Measurements from ENCODE around the gene MLLT10. TPM values are rescaled to one million over a fixed set of nuclear protein-coding genes. Genes with fewer than 3 reads are reported as not detected.
A peak's percentile ranks its signal among the peaks of the same experiment; 100 is the strongest.

Gene MLLT10
- 50.9 TPM for total RNA-seq (ENCODE audit: unreplicated experiment)
- long read RNA-seq, partial matches to known transcripts = 1 of 6 reads
- long read RNA-seq, other reads (novel, unspliced or antisense) = 5 of 6 reads

- peak; percentile 96 for DNase-seq
- H3K4me3 Mint-ChIP-seq (ENCODE audit: unreplicated experiment) = peak within 1 kb of the TSS; percentile 90
Measured at GRCh38 chr10:21533467-21534279, at the start of gene MLLT10. TSS of gene MLLT10 (plus strand) at chr10:21534232. CDS start at chr10:21534645, 413 bp downstream.

GRCh38 chr10:21487416-21488180 is 46.4 kb upstream of the MLLT10 start:
- peaks cover 3% of the 10 kb centered on the region for H3K4me1 Mint-ChIP-seq (ENCODE audit: low read depth, unreplicated experiment)
- H3K4me3 Mint-ChIP-seq (ENCODE audit: unreplicated experiment) = no peak overlapping the region
- H3K36me3 Mint-ChIP-seq (ENCODE audit: unreplicated experiment) = no peaks in the 10 kb centered on the region
- H3K27ac Mint-ChIP-seq (ENCODE audit: unreplicated experiment) = no peak overlapping the region
- peaks cover 2% of the 10 kb centered on the region for H3K9me3 Mint-ChIP-seq (ENCODE audit: unreplicated experiment)
- DNase-seq = no peak
- peaks cover 1% of the 10 kb centered on the region for H3K27me3 Mint-ChIP-seq (ENCODE audit: unreplicated experiment)
- no peak for TF ChIP-seq CTCF (IDR thresholded peaks at IDR 0.05; ENCODE audit: partially characterized antibody, unreplicated experiment)

More at GRCh38 chr10:21533467-21534279, at the start of gene MLLT10:
- Mint-ChIP-seq H3K27me3 (ENCODE audit: unreplicated experiment) (peaks cover 8% of the 10 kb centered on the region), H3K27ac (ENCODE audit: unreplicated experiment) (peak within 1 kb of the TSS; percentile 92), H3K4me1 (ENCODE audit: low read depth, unreplicated experiment) (peaks cover 19% of the 10 kb centered on the region), H3K9me3 (ENCODE audit: unreplicated experiment) (peaks cover 11% of the 10 kb centered on the region), H3K36me3 (ENCODE audit: unreplicated experiment) (no peaks in the 10 kb centered on the region)
- TF ChIP-seq CTCF (IDR thresholded peaks at IDR 0.05; ENCODE audit: partially characterized antibody, unreplicated experiment) = peak; percentile 32

- H3K9me3 Mint-ChIP-seq (ENCODE audit: unreplicated experiment) = peaks cover 2% of the 10 kb centered on the region
- no peaks in the 10 kb centered on the region for H3K27me3 Mint-ChIP-seq (ENCODE audit: unreplicated experiment)
- TF ChIP-seq CTCF (IDR thresholded peaks at IDR 0.05; ENCODE audit: partially characterized antibody, unreplicated experiment) = no peak
- H3K36me3 Mint-ChIP-seq (ENCODE audit: unreplicated experiment) = no peaks in the 10 kb centered on the region
- H3K4me1 Mint-ChIP-seq (ENCODE audit: low read depth, unreplicated experiment) = peaks cover 3% of the 10 kb centered on the region
- no peak overlapping the region for H3K4me3 Mint-ChIP-seq (ENCODE audit: unreplicated experiment)
- no peak for DNase-seq
- H3K27ac Mint-ChIP-seq (ENCODE audit: unreplicated experiment) = no peak overlapping the region
Measured at GRCh38 chr10:21488246-21488956, 45.6 kb upstream of the MLLT10 start.

GRCh38 chr10:21488957-21489446 is 45.0 kb upstream of the MLLT10 start:
- no peak for DNase-seq
- peaks cover under 1% of the 10 kb centered on the region for H3K27me3 Mint-ChIP-seq (ENCODE audit: unreplicated experiment)
- no peaks in the 10 kb centered on the region for H3K36me3 Mint-ChIP-seq (ENCODE audit: unreplicated experiment)
- peaks cover 3% of the 10 kb centered on the region for H3K4me1 Mint-ChIP-seq (ENCODE audit: low read depth, unreplicated experiment)
- H3K4me3 Mint-ChIP-seq (ENCODE audit: unreplicated experiment) = no peak overlapping the region
- TF ChIP-seq CTCF (IDR thresholded peaks at IDR 0.05; ENCODE audit: partially characterized antibody, unreplicated experiment) = no peak
- peaks cover 2% of the 10 kb centered on the region for H3K9me3 Mint-ChIP-seq (ENCODE audit: unreplicated experiment)
- H3K27ac Mint-ChIP-seq (ENCODE audit: unreplicated experiment) = no peak overlapping the region
